ENCODE data around the gene SH3GLB1.

SH3GLB1 gene

DNA sequence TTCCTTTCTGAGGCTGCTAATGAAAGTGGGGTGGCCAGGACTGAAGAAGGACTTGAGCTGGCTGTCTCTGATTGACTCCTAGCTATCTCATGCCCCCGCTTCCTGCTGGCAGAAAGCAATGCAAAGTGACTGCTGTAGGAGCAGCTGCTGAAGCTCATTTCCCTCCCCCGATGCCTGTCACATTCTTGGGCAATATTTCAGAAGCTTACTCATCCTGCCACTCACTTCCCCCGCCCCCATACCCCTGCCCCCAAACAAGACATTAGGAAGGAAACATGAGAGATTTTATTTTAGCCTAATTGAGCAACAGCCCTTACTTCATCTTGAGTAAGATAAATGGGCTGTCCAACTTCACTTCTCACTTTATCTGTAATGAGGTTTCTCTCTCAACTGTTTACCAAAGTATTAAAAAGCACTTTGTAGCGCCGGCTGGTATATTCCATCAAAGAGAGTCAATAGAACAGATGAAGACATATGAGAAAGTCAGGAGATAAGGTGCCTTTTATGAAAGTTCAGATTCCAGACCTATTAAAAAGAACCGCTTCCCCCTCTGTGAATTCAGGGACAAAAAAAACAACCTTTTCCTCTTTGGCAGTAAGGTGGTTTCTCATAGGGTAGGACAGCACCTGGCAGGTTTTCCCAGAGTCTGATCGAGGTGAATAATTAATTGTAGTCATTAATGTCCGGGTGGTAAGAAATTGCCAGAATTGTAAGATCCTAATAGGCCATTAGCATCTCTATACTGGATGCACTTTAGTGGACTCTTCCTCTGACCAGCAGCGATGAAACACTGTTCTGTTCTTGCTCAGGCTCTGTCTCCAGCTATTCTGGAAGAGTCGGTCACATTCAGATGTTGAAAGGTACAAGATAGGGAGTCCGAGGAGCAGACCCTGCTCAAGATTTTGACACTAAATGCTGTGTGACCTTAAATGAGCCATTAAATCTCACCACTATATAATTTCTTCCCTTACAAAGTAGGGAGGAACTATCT is 70.2 kb downstream of the SH3GLB1 start:
- Histone ChIP-seq H3K79me2 (ENCODE audit: control insufficient read depth, insufficient read depth, low read length, unreplicated experiment) (no peaks in the 10 kb centered on the region), H3K4me1 (ENCODE audit: control insufficient read depth, insufficient read depth, low read length, unreplicated experiment) (peaks cover 48% of the 10 kb centered on the region), H3K4me3 (ENCODE audit: low read depth, low read length) (peak overlapping the region; percentile 49), H3K27ac (ENCODE audit: low read depth, low read length) (peak overlapping the region; percentile 77), H3K36me3 (ENCODE audit: insufficient read depth, low read length) (no peaks in the 10 kb centered on the region), H2AFZ (ENCODE audit: low read length, unreplicated experiment) (peak overlapping the region; percentile 80), H3K27me3 (ENCODE audit: insufficient read depth, low read length) (no peaks in the 10 kb centered on the region)

DNA sequence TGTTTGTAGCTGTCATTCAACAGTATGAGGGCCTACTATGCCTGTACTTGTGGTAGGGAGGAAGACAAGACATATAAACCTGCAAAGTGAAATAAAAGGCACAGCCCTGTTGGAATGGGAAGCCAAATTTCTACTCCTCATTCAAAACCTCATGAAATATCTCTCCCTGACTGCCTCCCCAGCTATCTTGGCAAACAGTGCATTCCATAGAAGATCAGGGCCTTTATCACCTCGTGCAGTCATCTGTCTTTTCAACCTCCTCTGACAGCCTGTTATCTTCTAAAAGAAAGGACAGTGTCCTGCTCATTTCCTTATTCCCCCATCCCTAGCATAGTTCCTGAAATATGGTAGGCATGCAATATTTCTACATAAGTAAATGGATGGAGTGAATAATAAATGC is 71.0 kb downstream of the SH3GLB1 start:
- Histone ChIP-seq H3K27ac (ENCODE audit: low read depth, low read length) (peak overlapping the region; percentile 77; the same call in 1 of the 2 replicates), H3K27me3 (ENCODE audit: insufficient read depth, low read length) (no peaks in the 10 kb centered on the region), H3K79me2 (ENCODE audit: control insufficient read depth, insufficient read depth, low read length, unreplicated experiment) (no peaks in the 10 kb centered on the region), H3K36me3 (ENCODE audit: insufficient read depth, low read length) (no peaks in the 10 kb centered on the region), H3K4me1 (ENCODE audit: control insufficient read depth, insufficient read depth, low read length, unreplicated experiment) (peaks cover 51% of the 10 kb centered on the region), H3K4me3 (ENCODE audit: low read depth, low read length) (no peak overlapping the region), H2AFZ (ENCODE audit: low read length, unreplicated experiment) (peak overlapping the region; percentile 2)

DNA sequence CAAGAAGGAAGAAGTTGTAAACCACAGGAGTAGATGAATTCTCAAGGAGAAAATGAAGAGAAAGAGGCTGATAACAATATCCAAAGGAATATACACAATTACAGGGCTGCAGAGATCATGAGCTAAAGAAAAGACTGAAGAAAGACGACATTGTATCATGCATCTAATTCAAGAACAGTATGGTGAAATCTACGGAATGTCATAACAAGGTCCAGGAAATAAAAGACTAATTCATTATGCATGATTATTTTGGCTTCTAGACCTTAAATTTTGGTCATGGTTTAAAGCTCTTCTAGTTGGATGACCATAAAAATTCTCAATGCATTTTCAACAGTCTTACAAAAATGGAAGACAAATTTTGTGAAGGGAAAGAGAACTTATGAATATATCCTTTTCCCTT is 71.7 kb downstream of the SH3GLB1 start:
- H3K27ac ChIP-seq (ENCODE audit: low read depth, low read length) = no peak overlapping the region
- H2AFZ ChIP-seq (ENCODE audit: low read length, unreplicated experiment) = no peak overlapping the region
- H3K4me3 ChIP-seq (ENCODE audit: low read depth, low read length) = no peak overlapping the region
- no peaks in the 10 kb centered on the region for H3K36me3 ChIP-seq (ENCODE audit: insufficient read depth, low read length)
- H3K4me1 ChIP-seq (ENCODE audit: control insufficient read depth, insufficient read depth, low read length, unreplicated experiment) = peaks cover 55% of the 10 kb centered on the region
- H3K27me3 ChIP-seq (ENCODE audit: insufficient read depth, low read length) = no peaks in the 10 kb centered on the region
- H3K79me2 ChIP-seq (ENCODE audit: control insufficient read depth, insufficient read depth, low read length, unreplicated experiment) = no peaks in the 10 kb centered on the region

DNA sequence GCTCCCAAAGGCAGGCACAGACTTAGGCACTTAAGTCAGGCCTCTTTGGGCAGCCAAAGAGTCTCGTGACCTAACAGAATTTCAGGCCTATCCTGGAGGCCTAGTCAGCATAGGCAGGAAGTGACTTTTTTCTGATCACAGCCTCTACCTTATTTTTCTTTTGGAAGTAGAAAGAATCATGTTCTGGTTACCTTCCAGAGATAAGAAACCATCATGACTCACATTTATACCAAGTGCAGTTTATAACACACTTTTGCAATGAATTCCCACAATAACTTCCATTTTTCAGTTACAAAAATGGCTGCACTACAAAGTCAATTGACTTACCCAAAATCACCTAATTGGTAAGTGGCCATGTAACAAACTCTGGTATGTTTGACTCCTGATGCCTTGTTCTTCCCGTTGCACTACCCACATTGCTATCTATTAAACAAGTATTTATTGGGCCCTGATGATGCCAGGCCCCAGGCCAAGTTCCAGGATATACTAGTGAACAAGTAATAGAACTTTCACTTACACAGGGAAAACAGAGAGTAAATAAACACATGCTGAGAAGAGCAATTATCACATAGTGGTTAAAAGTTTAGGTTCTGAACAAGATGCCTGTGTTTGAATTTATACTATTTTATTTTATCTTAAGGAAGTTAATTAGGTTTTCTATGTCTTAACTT is 74.3 kb downstream of the SH3GLB1 start:
- Histone ChIP-seq H3K36me3 (ENCODE audit: insufficient read depth, low read length) (no peaks in the 10 kb centered on the region), H3K27me3 (ENCODE audit: insufficient read depth, low read length) (no peaks in the 10 kb centered on the region), H3K79me2 (ENCODE audit: control insufficient read depth, insufficient read depth, low read length, unreplicated experiment) (no peaks in the 10 kb centered on the region), H2AFZ (ENCODE audit: low read length, unreplicated experiment) (peak overlapping the region; percentile 19), H3K4me1 (ENCODE audit: control insufficient read depth, insufficient read depth, low read length, unreplicated experiment) (peaks cover 46% of the 10 kb centered on the region), H3K27ac (ENCODE audit: low read depth, low read length) (peak overlapping the region; percentile 79), H3K4me3 (ENCODE audit: low read depth, low read length) (no peak overlapping the region)

DNA sequence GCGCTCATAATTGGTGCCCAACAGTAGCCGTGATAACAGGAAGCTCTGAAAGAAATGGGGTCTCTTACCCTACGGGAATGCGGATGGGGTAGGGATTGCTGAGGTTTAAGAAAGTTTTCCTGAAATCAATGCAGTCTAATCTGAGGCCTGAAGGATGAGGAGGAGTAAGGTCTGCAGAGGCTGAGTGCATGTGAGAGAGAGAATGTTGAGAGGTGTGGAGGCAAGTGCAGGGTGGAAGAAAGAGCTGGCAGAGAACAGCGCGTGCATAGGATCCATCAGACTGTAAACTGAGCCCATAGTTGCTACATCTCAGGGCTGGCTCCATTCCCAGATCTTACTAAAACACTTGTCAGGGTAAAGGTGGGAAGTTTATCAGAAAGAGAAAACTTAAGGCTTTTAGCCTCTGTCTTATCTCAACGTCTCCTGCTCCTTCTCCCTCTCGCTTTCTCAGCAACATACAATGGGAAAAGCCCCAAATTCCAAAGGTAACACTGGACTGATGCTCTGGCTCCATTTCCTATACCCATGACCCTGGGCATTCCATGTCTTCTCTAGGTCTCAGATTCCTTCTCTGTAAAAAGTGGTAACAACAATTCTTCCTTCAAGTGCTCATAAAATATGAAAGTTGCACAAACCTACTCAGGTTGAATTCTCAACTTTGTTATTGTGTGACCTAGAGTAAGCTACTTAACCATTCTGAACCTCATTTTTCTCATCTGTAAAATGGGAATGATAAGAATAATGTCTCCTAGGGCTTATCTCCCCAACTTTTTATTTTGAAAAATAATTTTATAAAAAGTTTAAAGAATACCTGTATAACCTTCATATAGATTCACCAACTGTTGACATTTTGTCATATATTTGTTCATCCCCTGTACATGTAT is 75.2 kb downstream of the SH3GLB1 start:
- Histone ChIP-seq H2AFZ (ENCODE audit: low read length, unreplicated experiment) (no peak overlapping the region), H3K36me3 (ENCODE audit: insufficient read depth, low read length) (no peaks in the 10 kb centered on the region), H3K27ac (ENCODE audit: low read depth, low read length) (peak overlapping the region; percentile 79), H3K4me1 (ENCODE audit: control insufficient read depth, insufficient read depth, low read length, unreplicated experiment) (peaks cover 40% of the 10 kb centered on the region), H3K79me2 (ENCODE audit: control insufficient read depth, insufficient read depth, low read length, unreplicated experiment) (no peaks in the 10 kb centered on the region), H3K4me3 (ENCODE audit: low read depth, low read length) (no peak overlapping the region), H3K27me3 (ENCODE audit: insufficient read depth, low read length) (no peaks in the 10 kb centered on the region)

DNA sequence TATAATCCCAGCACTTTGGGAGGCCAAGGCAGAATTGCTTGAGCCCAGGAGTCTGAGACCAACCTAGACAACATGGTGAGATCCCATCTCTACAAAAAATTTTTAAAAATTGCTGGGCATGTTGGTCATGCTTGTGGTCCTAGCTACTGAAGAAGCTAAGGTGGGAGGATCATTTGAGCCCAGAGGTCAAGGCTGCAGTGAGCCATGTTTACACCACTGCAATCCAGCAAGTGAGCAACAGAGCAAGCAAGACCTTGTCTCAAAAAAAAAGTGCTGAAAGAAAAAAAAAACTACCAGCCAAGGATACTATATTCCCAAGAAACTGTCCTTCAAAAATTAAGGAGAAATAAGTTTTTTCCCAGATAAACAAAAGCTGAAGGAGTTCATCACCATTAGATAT is 78.1 kb downstream of the SH3GLB1 start:
- Histone ChIP-seq H3K27me3 (ENCODE audit: insufficient read depth, low read length) (no peaks in the 10 kb centered on the region), H3K27ac (ENCODE audit: low read depth, low read length) (no peak overlapping the region), H3K36me3 (ENCODE audit: insufficient read depth, low read length) (no peaks in the 10 kb centered on the region), H3K79me2 (ENCODE audit: control insufficient read depth, insufficient read depth, low read length, unreplicated experiment) (no peaks in the 10 kb centered on the region), H2AFZ (ENCODE audit: low read length, unreplicated experiment) (no peak overlapping the region), H3K4me3 (ENCODE audit: low read depth, low read length) (no peak overlapping the region), H3K4me1 (ENCODE audit: control insufficient read depth, insufficient read depth, low read length, unreplicated experiment) (peaks cover 29% of the 10 kb centered on the region)

DNA sequence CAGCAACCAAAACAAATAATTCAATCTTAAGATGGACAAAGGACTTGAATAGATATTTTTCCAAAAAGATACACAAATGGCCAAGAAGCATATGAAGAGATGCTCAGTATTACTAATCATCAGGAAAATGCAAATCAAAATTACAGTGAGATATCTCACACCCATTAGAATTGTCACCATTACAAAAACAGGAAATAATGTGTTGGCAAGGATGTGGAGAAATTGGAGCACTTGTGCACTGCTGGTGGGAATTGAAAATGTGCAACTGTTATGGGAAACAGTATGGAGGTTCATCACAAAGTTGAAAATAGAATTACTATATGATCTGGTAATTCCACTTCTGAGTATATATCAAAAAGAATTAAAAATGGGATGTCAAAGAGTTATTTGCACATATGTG is 83.2 kb downstream of the SH3GLB1 start:
- H3K79me2 ChIP-seq (ENCODE audit: control insufficient read depth, insufficient read depth, low read length, unreplicated experiment) = no peaks in the 10 kb centered on the region
- H2AFZ ChIP-seq (ENCODE audit: low read length, unreplicated experiment) = peak overlapping the region; percentile 51
- peaks cover 23% of the 10 kb centered on the region for H3K4me1 ChIP-seq (ENCODE audit: control insufficient read depth, insufficient read depth, low read length, unreplicated experiment)
- H3K27me3 ChIP-seq (ENCODE audit: insufficient read depth, low read length) = no peaks in the 10 kb centered on the region
- no peaks in the 10 kb centered on the region for H3K36me3 ChIP-seq (ENCODE audit: insufficient read depth, low read length)
- peak overlapping the region; percentile 85 for H3K27ac ChIP-seq (ENCODE audit: low read depth, low read length)
- peak overlapping the region; percentile 51; the same call in 1 of the 2 replicates for H3K4me3 ChIP-seq (ENCODE audit: low read depth, low read length)

DNA sequence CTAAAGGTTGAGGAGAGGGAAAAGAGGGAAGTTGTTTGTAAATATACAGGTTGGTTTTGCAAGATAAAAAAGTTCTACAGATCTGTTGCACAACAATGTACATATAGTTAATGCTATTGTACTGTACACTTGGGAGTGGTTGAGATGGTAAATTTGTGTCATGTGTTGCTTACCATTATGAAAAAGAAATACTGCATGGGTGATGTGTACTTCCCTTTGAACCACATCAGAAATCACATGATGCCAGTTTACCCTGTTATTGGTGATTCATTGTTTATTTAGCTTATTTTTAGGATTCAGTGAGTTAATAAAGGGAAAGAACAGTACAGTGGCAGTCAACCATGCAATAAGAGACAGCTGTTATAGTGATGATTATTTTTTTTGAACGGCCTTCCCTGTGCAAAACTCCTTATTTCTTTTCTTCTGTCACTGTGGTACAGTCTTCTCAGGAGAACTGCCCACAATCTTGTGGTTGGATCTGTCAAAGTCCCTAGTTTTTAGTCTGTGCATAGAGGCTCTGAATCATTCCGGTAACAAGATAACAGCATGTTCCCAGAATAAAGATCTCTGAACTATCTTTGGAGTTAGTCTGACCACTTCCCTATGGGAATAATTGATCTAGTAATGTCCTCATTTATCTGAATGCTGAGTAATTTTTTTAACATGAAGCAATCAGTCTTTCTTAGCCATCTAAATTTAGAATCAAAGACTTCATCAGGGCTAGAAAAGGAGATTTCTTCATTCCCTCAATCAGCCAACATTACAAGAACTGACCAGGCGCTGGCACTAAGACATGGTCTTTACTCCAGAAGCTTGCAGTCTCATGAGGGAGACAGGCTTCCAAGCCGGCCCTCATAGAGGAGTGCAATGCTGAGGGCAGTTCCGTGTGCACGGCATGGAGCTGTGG is 84.2 kb downstream of the SH3GLB1 start:
- Histone ChIP-seq H3K27me3 (ENCODE audit: insufficient read depth, low read length) (no peaks in the 10 kb centered on the region), H3K4me1 (ENCODE audit: control insufficient read depth, insufficient read depth, low read length, unreplicated experiment) (peaks cover 32% of the 10 kb centered on the region), H3K4me3 (ENCODE audit: low read depth, low read length) (peak overlapping the region; percentile 51; the same call in 1 of the 2 replicates), H3K27ac (ENCODE audit: low read depth, low read length) (peak overlapping the region; percentile 85), H2AFZ (ENCODE audit: low read length, unreplicated experiment) (peak overlapping the region; percentile 51), H3K36me3 (ENCODE audit: insufficient read depth, low read length) (no peaks in the 10 kb centered on the region), H3K79me2 (ENCODE audit: control insufficient read depth, insufficient read depth, low read length, unreplicated experiment) (no peaks in the 10 kb centered on the region)

DNA sequence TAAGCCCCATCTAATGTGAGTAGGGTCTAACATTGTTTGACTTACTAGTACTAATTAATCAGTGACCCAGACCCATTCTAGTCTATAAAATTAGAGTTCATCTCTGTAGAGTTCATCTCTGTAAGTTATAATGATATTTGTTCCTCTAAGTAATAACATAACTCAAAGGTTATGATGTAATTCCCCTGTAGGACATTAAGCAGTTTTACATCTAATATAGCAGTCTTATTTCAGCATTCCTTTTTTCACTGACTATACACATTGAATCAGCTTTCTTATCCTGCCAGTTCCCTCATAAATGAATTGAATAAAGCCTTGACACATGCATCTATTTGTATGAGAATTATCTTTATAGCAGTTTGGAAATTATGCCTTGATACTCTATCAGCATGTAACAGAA is 90.9 kb downstream of the SH3GLB1 start:
- no peak overlapping the region for H3K4me3 ChIP-seq (ENCODE audit: low read depth, low read length)
- H3K27ac ChIP-seq (ENCODE audit: low read depth, low read length) = no peak overlapping the region
- H3K36me3 ChIP-seq (ENCODE audit: insufficient read depth, low read length) = no peaks in the 10 kb centered on the region
- H3K4me1 ChIP-seq (ENCODE audit: control insufficient read depth, insufficient read depth, low read length, unreplicated experiment) = peaks cover 10% of the 10 kb centered on the region
- H3K79me2 ChIP-seq (ENCODE audit: control insufficient read depth, insufficient read depth, low read length, unreplicated experiment) = no peaks in the 10 kb centered on the region
- no peak overlapping the region for H2AFZ ChIP-seq (ENCODE audit: low read length, unreplicated experiment)
- no peaks in the 10 kb centered on the region for H3K27me3 ChIP-seq (ENCODE audit: insufficient read depth, low read length)
